NCI-H526 treated with DMSO at 0.1 percent for 48 hours (cell line): Measurements from ENCODE around the gene POLR2H.

Experiments
- DNase-seq: peaks from one replicate; lab custom pipeline; 2025; lab: John Stamatoyannopoulos, UW

POLR2H gene

GRCh38 chr3:184387174-184387714, 25.7 kb downstream of the POLR2H start:
- DNase-seq: no peak

- no peak for DNase-seq
These were observed 26.8 kb downstream of the POLR2H start for GRCh38 chr3:184388164-184388935.

- no peak for DNase-seq
These were observed 27.4 kb downstream of the POLR2H start for GRCh38 chr3:184388936-184389230.

- no peak for DNase-seq
These were observed 27.9 kb downstream of the POLR2H start for GRCh38 chr3:184389384-184389783.

GRCh38 chr3:184389935-184390528, 28.5 kb downstream of the POLR2H start:
- DNase-seq: no peak

GRCh38 chr3:184391266-184391665, 29.8 kb downstream of the POLR2H start:
- DNase-seq: no peak

- no peak for DNase-seq
These were observed 33.8 kb downstream of the POLR2H start for GRCh38 chr3:184395320-184395660.

GRCh38 chr3:184399410-184399809, 37.9 kb downstream of the POLR2H start:
- DNase-seq: no peak

- no peak for DNase-seq
These were observed 43.8 kb downstream of the POLR2H start for GRCh38 chr3:184405075-184406030.

GRCh38 chr3:184409331-184409926, 47.9 kb downstream of the POLR2H start:
- DNase-seq: no peak

- DNase-seq: no peak
These were observed 48.5 kb downstream of the POLR2H start for GRCh38 chr3:184409946-184410500.

GRCh38 chr3:184414418-184415202, 53.1 kb downstream of the POLR2H start:
- no peak for DNase-seq

- no peak for DNase-seq
These were observed 53.6 kb downstream of the POLR2H start for GRCh38 chr3:184415203-184415490.

GRCh38 chr3:184417619-184418327, 56.3 kb downstream of the POLR2H start:
- DNase-seq: peak; percentile 16
